HEK293 (cell line): Measurements from ENCODE around the gene SPON1.
A peak's percentile ranks its signal among the peaks of the same experiment; 100 is the strongest.
"Not testable (repeated sequence)": the region's sequence is repeated elsewhere in the genome, so short reads cannot be mapped to it uniquely, and the experiment has no call there.

Source experiments
- CTCF ChIA-PET: fragments of 350-600 bp; formaldehyde crosslinking; extraction: SDS; loops from one replicate; lab custom pipeline; 2021; ENCODE audit warnings: antibody characterized with exemption; lab: Yijun Ruan, JAX
- POLR2A ChIA-PET: fragments of 300-600 bp; formaldehyde crosslinking; extraction: SDS; loops from one replicate; lab custom pipeline; 2020; ENCODE audit warnings: antibody characterized with exemption, inconsistent platforms; lab: Yijun Ruan, JAX
- H3K27ac ChIP-seq: fragments of 200-500 bp; sonication (Bioruptor generic); 2 replicates; pipeline ENCODE4 v1.5.1; 2014; ENCODE audit warnings: low read depth, low read length, control low read depth, inconsistent platforms; ENCODE audit errors: extremely low read depth
- H3K36me3 ChIP-seq, 2 experiments: fragments of 200-500 bp in 1 of 2; sonication (Bioruptor generic) in 1 of 2; 1 replicate in 1 of 2; 2 replicates in 1 of 2; pipeline ENCODE4 v1.5.1; 2014 to 2017; ENCODE audit warnings: inconsistent platforms in 2 of 2, low read length in 2 of 2; ENCODE audit not compliant: control insufficient read depth in 2 of 2, insufficient read depth in 1 of 2
- H3K4me1 ChIP-seq: fragments of 200-500 bp; sonication (Bioruptor generic); 2 replicates; pipeline ENCODE4 v1.5.1; 2014; ENCODE audit warnings: mild to moderate bottlenecking, low read length, inconsistent platforms; ENCODE audit not compliant: control insufficient read depth, insufficient read depth
- H3K4me3 ChIP-seq: 2 replicates; pipeline ENCODE4 v1.5.1; 2011; ENCODE audit warnings: low read depth, mild to moderate bottlenecking, control low read depth, low read length, moderate library complexity
- H3K9me3 ChIP-seq: fragments of 200-500 bp; sonication (Bioruptor generic); 2 replicates; pipeline ENCODE4 v1.5.1; 2014; ENCODE audit warnings: low read depth, low read length, inconsistent platforms; ENCODE audit not compliant: control insufficient read depth, insufficient read depth
- EGR2 ChIP-seq: fragments of 450-650 bp; formaldehyde crosslinking; IDR thresholded peaks from 2 replicates; pipeline ENCODE4 v1.5.1; 2016; ENCODE audit warnings: low read depth, missing biosample characterization, missing genetic modification characterization
- GLIS1 ChIP-seq: fragments of 450-650 bp; formaldehyde crosslinking; IDR thresholded peaks from 2 replicates; pipeline ENCODE4 v1.5.1; 2016; ENCODE audit warnings: missing biosample characterization, missing genetic modification characterization
- OSR2 ChIP-seq: fragments of 450-650 bp; formaldehyde crosslinking; IDR thresholded peaks from 2 replicates; pipeline ENCODE4 v1.5.1; 2016; ENCODE audit warnings: missing biosample characterization, missing genetic modification characterization
- SETDB1 ChIP-seq: IDR thresholded peaks from one replicate; pipeline ENCODE4 v1.6.1; 2017; ENCODE audit warnings: mild to moderate bottlenecking, low read length, moderate library complexity, mixed read lengths; ENCODE audit not compliant: insufficient read length
- TRIM28 ChIP-seq: IDR thresholded peaks from 2 replicates; pipeline ENCODE4 v1.6.1; 2011; ENCODE audit warnings: low read length, control low read depth, borderline replicate concordance
- YY1 ChIP-seq: fragments of 450-650 bp; formaldehyde crosslinking; IDR thresholded peaks from 2 replicates; pipeline ENCODE4 v1.5.1; 2018; ENCODE audit warnings: missing biosample characterization, missing genetic modification characterization
- ZBTB17 ChIP-seq: fragments of 450-650 bp; formaldehyde crosslinking; IDR thresholded peaks from 2 replicates; pipeline ENCODE4 v1.5.1; 2016; ENCODE audit warnings: missing biosample characterization, missing genetic modification characterization
- ZBTB6 ChIP-seq: fragments of 450-650 bp; formaldehyde crosslinking; IDR thresholded peaks from 2 replicates; pipeline ENCODE4 v1.5.1; 2017; ENCODE audit warnings: missing biosample characterization, missing genetic modification characterization
- ZBTB7A ChIP-seq: fragments of 450-650 bp; formaldehyde crosslinking; IDR thresholded peaks from 2 replicates; pipeline ENCODE4 v1.5.1; 2016; ENCODE audit warnings: low read depth, missing biosample characterization, missing genetic modification characterization
- ZNF133 ChIP-seq: fragments of 450-650 bp; formaldehyde crosslinking; IDR thresholded peaks from 2 replicates; pipeline ENCODE4 v1.5.1; 2016; ENCODE audit warnings: missing biosample characterization, missing genetic modification characterization
- ZNF146 ChIP-seq: fragments of 450-650 bp; formaldehyde crosslinking; IDR thresholded peaks from 2 replicates; pipeline ENCODE4 v1.5.1; 2016; ENCODE audit warnings: missing biosample characterization, missing genetic modification characterization
- ZNF174 ChIP-seq: fragments of 450-650 bp; formaldehyde crosslinking; IDR thresholded peaks from 2 replicates; pipeline ENCODE4 v1.5.0; 2017; ENCODE audit warnings: missing biosample characterization, mild to moderate bottlenecking, missing genetic modification characterization
- ZNF184 ChIP-seq: fragments of 450-650 bp; IDR thresholded peaks from 2 replicates; pipeline ENCODE4 v1.5.1; 2018; ENCODE audit warnings: missing biosample characterization, mild to moderate bottlenecking, missing genetic modification characterization
- ZNF23 ChIP-seq: fragments of 450-650 bp; formaldehyde crosslinking; IDR thresholded peaks from 2 replicates; pipeline ENCODE4 v1.5.1; 2016; ENCODE audit warnings: missing biosample characterization, missing genetic modification characterization, borderline replicate concordance
- ZNF24 ChIP-seq: fragments of 450-650 bp; formaldehyde crosslinking; IDR thresholded peaks from 2 replicates; pipeline ENCODE4 v1.5.1; 2016; ENCODE audit warnings: missing biosample characterization, missing genetic modification characterization
- ZNF266 ChIP-seq: fragments of 450-650 bp; formaldehyde crosslinking; IDR thresholded peaks from 2 replicates; pipeline ENCODE4 v1.5.1; 2016; ENCODE audit warnings: missing biosample characterization, missing genetic modification characterization, low read depth
- ZNF274 ChIP-seq, 2 experiments: fragments of 200-500 bp in 1 of 2; fragments of 450-650 bp in 1 of 2; sonication (Bioruptor generic) in 1 of 2; formaldehyde crosslinking in 1 of 2; IDR thresholded peaks; 2 replicates each; pipeline versions ENCODE4 v1.5.1 to v1.6.1; 2014 to 2016; ENCODE audit warnings: borderline replicate concordance in 1 of 2, inconsistent platforms in 1 of 2, low read length in 1 of 2, missing biosample characterization in 1 of 2, missing genetic modification characterization in 1 of 2
- ZNF341 ChIP-seq: fragments of 450-650 bp; formaldehyde crosslinking; IDR thresholded peaks from 2 replicates; pipeline ENCODE4; 2016; ENCODE audit warnings: low read depth, missing biosample characterization, missing genetic modification characterization
- ZNF37A ChIP-seq: fragments of 450-650 bp; IDR thresholded peaks from 2 replicates; pipeline ENCODE4 v1.5.1; 2018; ENCODE audit warnings: missing biosample characterization, missing genetic modification characterization
- ZNF394 ChIP-seq: fragments of 450-650 bp; formaldehyde crosslinking; IDR thresholded peaks from 2 replicates; pipeline ENCODE4 v1.5.1; 2016; ENCODE audit warnings: missing biosample characterization, missing genetic modification characterization, mild to moderate bottlenecking, moderate library complexity, borderline replicate concordance
- ZNF654 ChIP-seq: fragments of 450-650 bp; formaldehyde crosslinking; IDR thresholded peaks from 2 replicates; pipeline ENCODE4 v1.5.1; 2016; ENCODE audit warnings: low read depth, missing biosample characterization, missing genetic modification characterization
- ZSCAN23 ChIP-seq: fragments of 450-650 bp; formaldehyde crosslinking; IDR thresholded peaks from 2 replicates; pipeline ENCODE4 v1.5.1; 2016; ENCODE audit warnings: missing biosample characterization, missing genetic modification characterization
- ZSCAN30 ChIP-seq: fragments of 450-650 bp; IDR thresholded peaks from 2 replicates; pipeline ENCODE4 v1.5.1; 2018; ENCODE audit warnings: missing biosample characterization, mild to moderate bottlenecking, missing genetic modification characterization, moderate library complexity
- TF ChIP-seq, protein P1 (sequence below): fragments of 450-650 bp; formaldehyde crosslinking; IDR thresholded peaks from 2 replicates; pipeline ENCODE4 v1.5.1; 2016; ENCODE audit warnings: missing biosample characterization, missing genetic modification characterization
- TF ChIP-seq, protein P2 (sequence below): fragments of 450-650 bp; formaldehyde crosslinking; IDR thresholded peaks from 2 replicates; pipeline ENCODE4 v1.5.1; 2016; ENCODE audit warnings: missing biosample characterization, missing genetic modification characterization
- TF ChIP-seq, protein P3 (sequence below): fragments of 450-650 bp; formaldehyde crosslinking; IDR thresholded peaks from 2 replicates; pipeline ENCODE4 v1.5.1; 2016; ENCODE audit warnings: missing biosample characterization, missing genetic modification characterization

Gene SPON1

DNA sequence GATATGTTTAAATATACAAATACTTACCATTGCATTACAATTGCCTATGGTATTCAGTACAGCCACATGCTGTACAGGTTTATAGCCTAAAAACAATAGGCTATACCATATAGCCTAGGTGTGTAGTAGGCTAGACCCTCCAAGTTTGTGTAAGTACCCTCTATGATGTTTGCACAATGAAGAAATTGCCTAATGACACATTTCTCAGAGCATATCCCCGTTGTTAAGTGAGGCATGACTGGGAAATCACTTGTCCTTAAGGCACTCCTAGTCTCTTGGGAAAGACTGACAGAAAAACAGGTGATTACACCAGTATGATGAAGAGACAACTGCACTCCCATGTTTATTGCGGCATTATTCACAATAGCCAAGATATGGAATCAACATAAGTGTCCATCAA lies 187.2 kb downstream of the SPON1 start (continued):
- no peak for TF ChIP-seq ZNF146 (tag by site-specific recombination)

DNA sequence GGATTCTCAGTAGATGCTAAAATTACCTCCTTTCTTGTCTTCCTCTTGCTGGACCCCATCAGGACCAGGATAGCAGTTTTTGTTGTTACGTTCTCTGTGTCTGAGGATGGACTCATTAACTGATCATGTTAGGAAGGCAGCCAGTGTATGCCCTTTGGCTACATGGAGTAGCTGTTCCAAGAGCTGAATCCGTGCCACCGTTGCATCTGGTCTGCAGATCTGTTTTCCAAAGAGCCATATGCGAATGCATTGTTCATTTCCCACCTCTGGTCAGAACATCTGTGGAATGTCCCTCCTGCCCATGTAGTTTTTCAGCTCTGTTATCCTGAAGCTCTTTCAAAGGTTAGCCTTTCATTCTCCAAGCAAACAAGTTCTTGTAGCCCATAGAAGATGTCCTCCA lies 188.4 kb downstream of the SPON1 start:
- no peaks in the 10 kb centered on the region for H3K36me3 ChIP-seq
- H3K9me3 ChIP-seq = no peaks in the 10 kb centered on the region
- no peak overlapping the region for H3K4me3 ChIP-seq
- TF ChIP-seq ZNF266 (tag by site-specific recombination) (no peak), ZBTB6 (tag by site-specific recombination) (no peak), ZNF274 (IDR thresholded peaks at IDR 0.05; ENCODE audit: low read length) (no peak), ZNF274 (tag by site-specific recombination; IDR thresholded peaks at IDR 0.05; ENCODE audit: borderline replicate concordance) (no peak), YY1 (tag by site-specific recombination) (no peak), ZSCAN23 (no peak), OSR2 (no peak), ZNF23 (tag by site-specific recombination) (no peak), GLIS1 (tag by site-specific recombination) (no peak), ZNF394 (no peak), ZNF133 (tag by site-specific recombination) (no peak), ZNF174 (tag by site-specific recombination) (no peak), ZBTB7A (tag by site-specific recombination) (no peak), ZNF184 (no peak), ZBTB17 (tag by site-specific recombination) (no peak)
- H3K4me1 ChIP-seq = no peaks in the 10 kb centered on the region
- ChIA-PET POLR2A (no interaction called here), CTCF (interaction anchor here (0.6 to 0.7 kb wide), 2 partner anchors 12 to 105 kb away, joined by 3 read pairs; no protein-coding TSS in a partner anchor)
- no peak overlapping the region for H3K27ac ChIP-seq

GRCh38 chr11:14154103-14154502 lies 191.6 kb downstream of the SPON1 start:
- H3K9me3 ChIP-seq, H3K36me3 ChIP-seq, CTCF ChIA-PET, H3K4me3 ChIP-seq, H3K4me1 ChIP-seq, H3K27ac ChIP-seq, POLR2A ChIA-PET: not testable (repeated sequence)
- peak; percentile 73; the same call in 1 of the 2 replicates for TF ChIP-seq TRIM28
- peak; percentile 91 for TF ChIP-seq SETDB1

DNA sequence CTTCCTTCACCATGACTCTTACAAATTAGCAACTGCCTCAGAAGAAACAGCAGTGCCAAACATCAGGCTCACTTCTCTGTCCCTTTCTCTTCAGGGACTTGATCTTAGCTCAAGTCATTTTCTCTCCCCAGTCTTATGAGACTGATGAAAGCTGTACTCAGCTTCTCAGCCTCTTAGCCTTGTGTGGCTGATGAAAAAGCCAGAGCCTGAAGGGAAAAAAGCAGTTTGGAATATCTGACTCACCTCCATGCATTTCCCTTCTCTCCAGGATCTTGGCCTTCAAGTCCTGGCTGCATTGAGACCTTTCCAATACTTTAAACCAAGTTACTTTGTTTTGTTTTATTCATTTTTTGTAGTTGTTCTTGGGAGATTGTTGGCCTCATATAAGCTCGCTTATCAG lies 195.9 kb downstream of the SPON1 start:
- Histone ChIP-seq H3K9me3 (no peaks in the 10 kb centered on the region), H3K36me3 (no peaks in the 10 kb centered on the region), H3K4me1 (no peaks in the 10 kb centered on the region), H3K4me3 (no peak overlapping the region), H3K27ac (no peak overlapping the region)
- POLR2A ChIA-PET = no interaction called here
- CTCF ChIA-PET = interaction anchor here (0.7 to 2.1 kb wide), 2 partner anchors 10 to 1381 kb away, joined by 5 to 6 read pairs; no protein-coding TSS in a partner anchor
- TF ChIP-seq, protein P1, sequence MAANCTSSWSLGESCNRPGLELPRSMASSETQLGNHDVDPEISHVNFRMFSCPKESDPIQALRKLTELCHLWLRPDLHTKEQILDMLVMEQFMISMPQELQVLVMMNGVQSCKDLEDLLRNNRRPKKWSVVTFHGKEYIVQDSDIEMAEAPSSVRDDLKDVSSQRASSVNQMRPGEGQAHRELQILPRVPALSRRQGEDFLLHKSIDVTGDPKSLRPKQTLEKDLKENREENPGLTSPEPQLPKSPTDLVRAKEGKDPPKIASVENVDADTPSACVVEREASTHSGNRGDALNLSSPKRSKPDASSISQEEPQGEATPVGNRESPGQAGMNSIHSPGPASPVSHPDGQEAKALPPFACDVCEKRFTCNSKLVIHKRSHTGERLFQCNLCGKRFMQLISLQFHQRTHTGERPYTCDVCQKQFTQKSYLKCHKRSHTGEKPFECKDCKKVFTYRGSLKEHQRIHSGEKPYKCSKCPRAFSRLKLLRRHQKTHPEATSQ = no peak
- TF ChIP-seq ZNF37A = no peak
- TF ChIP-seq, protein P2, sequence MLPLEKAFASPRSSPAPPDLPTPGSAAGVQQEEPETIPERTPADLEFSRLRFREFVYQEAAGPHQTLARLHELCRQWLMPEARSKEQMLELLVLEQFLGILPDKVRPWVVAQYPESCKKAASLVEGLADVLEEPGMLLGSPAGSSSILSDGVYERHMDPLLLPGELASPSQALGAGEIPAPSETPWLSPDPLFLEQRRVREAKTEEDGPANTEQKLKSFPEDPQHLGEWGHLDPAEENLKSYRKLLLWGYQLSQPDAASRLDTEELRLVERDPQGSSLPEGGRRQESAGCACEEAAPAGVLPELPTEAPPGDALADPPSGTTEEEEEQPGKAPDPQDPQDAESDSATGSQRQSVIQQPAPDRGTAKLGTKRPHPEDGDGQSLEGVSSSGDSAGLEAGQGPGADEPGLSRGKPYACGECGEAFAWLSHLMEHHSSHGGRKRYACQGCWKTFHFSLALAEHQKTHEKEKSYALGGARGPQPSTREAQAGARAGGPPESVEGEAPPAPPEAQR (tag by site-specific recombination) = no peak
- TF ChIP-seq ZSCAN30 (tag by site-specific recombination) = no peak
- no peak for TF ChIP-seq YY1 (tag by site-specific recombination)
- no peak for TF ChIP-seq ZNF24
- no peak for TF ChIP-seq EGR2 (tag by site-specific recombination)
- TF ChIP-seq ZNF654 (tag by site-specific recombination) = no peak
- TF ChIP-seq, protein P3, sequence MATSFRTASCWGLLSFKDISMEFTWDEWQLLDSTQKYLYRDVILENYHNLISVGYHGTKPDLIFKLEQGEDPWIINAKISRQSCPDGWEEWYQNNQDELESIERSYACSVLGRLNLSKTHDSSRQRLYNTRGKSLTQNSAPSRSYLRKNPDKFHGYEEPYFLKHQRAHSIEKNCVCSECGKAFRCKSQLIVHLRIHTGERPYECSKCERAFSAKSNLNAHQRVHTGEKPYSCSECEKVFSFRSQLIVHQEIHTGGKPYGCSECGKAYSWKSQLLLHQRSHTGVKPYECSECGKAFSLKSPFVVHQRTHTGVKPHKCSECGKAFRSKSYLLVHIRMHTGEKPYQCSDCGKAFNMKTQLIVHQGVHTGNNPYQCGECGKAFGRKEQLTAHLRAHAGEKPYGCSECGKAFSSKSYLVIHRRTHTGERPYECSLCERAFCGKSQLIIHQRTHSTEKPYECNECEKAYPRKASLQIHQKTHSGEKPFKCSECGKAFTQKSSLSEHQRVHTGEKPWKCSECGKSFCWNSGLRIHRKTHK (tag by site-specific recombination) = no peak
- no peak for TF ChIP-seq ZNF341 (tag by site-specific recombination)
